ENCODE results near the gene WDR62. TPM values are rescaled to one million over a fixed set of nuclear protein-coding genes. Genes with fewer than 3 reads are reported as not detected.

Gene WDR62
- 1 to 10 TPM; 1.1 to 4.8 (median 3.5) TPM for total RNA-seq

DNA sequence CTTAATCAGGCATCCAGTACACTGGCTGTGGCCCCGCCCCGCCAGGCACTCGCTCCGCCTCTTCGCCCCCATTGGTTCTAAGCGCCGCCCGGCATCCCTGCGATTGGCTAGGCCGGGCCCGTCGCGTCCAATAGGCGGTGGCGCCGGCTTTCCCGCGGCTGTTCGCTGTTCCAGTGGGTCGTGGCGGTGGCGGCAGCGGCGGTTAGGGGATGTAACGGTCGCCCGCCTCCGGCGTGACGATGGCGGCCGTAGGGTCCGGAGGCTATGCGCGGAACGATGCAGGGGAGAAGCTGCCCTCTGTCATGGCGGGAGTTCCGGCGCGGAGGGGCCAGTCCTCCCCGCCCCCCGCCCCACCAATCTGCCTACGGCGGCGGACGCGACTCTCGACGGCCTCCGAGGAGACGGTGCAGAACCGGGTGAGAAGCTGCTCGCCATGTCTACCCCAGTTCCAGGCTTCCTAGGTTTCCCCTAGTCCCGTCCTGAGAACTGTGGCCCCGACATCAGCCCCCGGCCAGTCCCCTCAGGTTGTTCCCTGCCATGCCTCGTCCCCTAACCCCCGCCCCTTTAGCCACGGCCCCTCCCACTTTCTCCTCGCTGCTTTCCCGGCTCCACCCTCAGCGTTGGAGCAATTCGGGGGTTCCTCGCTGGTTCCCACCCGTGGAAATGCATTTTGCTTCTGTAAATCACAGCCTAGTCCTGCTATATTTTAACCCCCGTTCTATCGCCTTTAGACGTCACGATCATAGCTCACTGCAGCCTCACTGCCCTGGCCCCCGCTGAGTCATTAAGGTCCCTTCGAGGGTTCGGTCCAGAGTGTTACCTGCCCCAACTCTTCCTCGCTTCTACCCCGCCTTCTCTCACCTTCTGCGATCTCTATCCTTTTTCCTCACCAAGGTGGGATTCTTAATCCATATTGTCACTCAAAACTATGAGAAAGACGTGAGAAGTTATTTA, at the start of gene WDR62:
Gene WDR62 (plus strand): TSS at position 165 of the 954 bp plus-strand sequence. CDS start 75 bp downstream, at position 240.
- peak within 1 kb of the TSS; percentile 61 to 90 (median 70) for H3K4me3 ChIP-seq
- intact Hi-C loops (cut with DNase I): loop anchor here (10.0 kb wide), 1 partner anchor 60 kb away; the partner anchor contains the start of genes OVOL3, POLR2I and TBCB
- WGBS, 2 donors: 2% methylated on average over 20 to 43 of the region's 76 CpGs

DNA sequence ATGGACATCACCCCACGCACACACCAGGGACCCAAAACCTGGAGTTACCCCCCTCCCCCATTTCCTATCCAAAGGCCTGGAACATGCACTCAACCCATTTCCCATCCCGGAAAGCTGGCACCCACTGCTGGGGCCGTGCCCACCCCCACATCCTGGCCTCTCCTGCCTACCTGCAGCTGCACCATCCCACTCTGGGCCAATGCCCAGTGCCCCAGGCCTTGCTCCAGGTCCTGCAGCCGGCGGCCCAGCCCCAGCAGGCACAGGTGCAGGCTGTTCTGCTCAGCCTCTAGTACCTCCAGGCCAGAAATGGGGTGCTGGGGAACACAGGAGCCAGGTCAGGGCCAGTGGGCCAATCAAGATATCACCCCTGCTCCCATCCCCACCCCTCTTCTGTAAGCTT, 47.7 kb upstream of the WDR62 start:
- Histone ChIP-seq H3K4me3 (no peak overlapping the region), H3K4me1 (peaks cover 7 to 24% (median 10%) of the 10 kb centered on the region in 3 donors), H3K9me3 (no peaks in the 10 kb centered on the region), H3K27me3 (no peaks in the 10 kb centered on the region), H3K36me3 (peaks cover 0 to 12% (median 0%) of the 10 kb centered on the region in 3 donors), H3K27ac (no peak overlapping the region)
- 87 to 92% methylated on average over 4 to 5 of the region's 5 CpGs for WGBS, 2 donors
- no peak for TF ChIP-seq POLR2A (IDR thresholded peaks at IDR 0.05)
- TF ChIP-seq, protein P1, sequence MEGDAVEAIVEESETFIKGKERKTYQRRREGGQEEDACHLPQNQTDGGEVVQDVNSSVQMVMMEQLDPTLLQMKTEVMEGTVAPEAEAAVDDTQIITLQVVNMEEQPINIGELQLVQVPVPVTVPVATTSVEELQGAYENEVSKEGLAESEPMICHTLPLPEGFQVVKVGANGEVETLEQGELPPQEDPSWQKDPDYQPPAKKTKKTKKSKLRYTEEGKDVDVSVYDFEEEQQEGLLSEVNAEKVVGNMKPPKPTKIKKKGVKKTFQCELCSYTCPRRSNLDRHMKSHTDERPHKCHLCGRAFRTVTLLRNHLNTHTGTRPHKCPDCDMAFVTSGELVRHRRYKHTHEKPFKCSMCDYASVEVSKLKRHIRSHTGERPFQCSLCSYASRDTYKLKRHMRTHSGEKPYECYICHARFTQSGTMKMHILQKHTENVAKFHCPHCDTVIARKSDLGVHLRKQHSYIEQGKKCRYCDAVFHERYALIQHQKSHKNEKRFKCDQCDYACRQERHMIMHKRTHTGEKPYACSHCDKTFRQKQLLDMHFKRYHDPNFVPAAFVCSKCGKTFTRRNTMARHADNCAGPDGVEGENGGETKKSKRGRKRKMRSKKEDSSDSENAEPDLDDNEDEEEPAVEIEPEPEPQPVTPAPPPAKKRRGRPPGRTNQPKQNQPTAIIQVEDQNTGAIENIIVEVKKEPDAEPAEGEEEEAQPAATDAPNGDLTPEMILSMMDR (IDR thresholded peaks at IDR 0.05): no peak
- no peak for DNase-seq
- intact Hi-C loops (cut with DNase I): no loop called here

More for the DNA sequence above, at the start of gene WDR62:
- H3K27me3 ChIP-seq: no peaks in the 10 kb centered on the region
- peaks cover 12 to 30% (median 18%) of the 10 kb centered on the region in 3 donors for H3K4me1 ChIP-seq
- peak in 1 of 4 donors; percentile 12 for TF ChIP-seq POLR2A (IDR thresholded peaks at IDR 0.05)
- TF ChIP-seq, protein P1 (IDR thresholded peaks at IDR 0.05): peak in 1 of 6 experiments; percentile 4
- peak; percentile 89 for DNase-seq
- no peaks in the 10 kb centered on the region for H3K9me3 ChIP-seq
- peak within 1 kb of the TSS; percentile 94 to 99 (median 96) for H3K27ac ChIP-seq
- H3K36me3 ChIP-seq: no peaks in the 10 kb centered on the region

DNA sequence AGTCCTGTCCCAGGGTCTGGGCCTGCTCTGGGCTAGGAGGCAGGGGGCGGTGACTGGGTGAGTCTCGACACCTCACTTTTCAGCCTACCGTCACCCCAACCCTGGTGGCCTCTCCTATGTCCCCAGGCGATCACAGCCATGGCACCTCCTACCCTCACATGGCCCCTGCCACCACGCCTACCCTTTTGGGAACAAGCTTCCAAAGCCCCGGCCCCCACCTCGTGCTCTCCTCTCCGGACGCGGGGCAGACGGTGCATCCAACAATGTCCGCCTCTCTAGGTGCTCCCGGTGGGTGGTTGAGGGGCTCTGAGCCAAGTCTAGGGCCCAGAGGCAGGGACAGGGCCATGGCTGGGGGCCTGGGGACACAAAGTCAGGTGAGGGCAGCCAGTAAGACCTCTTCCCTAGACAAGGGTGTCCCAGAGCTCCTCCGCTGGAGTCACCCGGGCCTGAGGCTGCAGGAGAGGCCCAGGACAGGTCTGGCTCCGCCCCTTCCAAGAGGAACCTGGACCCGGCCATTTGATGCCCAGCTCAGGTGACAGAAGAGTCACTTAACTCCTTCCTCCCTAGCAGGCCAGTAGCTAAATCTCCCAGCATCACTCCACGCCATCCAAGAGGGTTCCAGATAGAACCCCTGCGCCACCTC, 46.2 kb upstream of the WDR62 start, which contains the start of gene SYNE4:
Gene SYNE4 (minus strand): TSS at position 478 of the 643 bp plus-strand sequence. CDS start 132 bp downstream, at position 346.
- H3K9me3 ChIP-seq: no peaks in the 10 kb centered on the region
- H3K27me3 ChIP-seq: no peaks in the 10 kb centered on the region
- TF ChIP-seq POLR2A (IDR thresholded peaks at IDR 0.05): no peak
- intact Hi-C loops (cut with DNase I): no loop called here
- H3K4me3 ChIP-seq: peak within 1 kb of the TSS; percentile 23 to 70 (median 47)
- H3K36me3 ChIP-seq: peaks cover 0 to 9% (median 0%) of the 10 kb centered on the region in 3 donors
- H3K27ac ChIP-seq: peak within 1 kb of the TSS; percentile 37 to 82 (median 78)
- DNase-seq: no peak
- 61 to 64% methylated on average over 4 to 10 of the region's 19 CpGs for WGBS, 2 donors
- peaks cover 10 to 32% (median 11%) of the 10 kb centered on the region in 3 donors for H3K4me1 ChIP-seq

DNA sequence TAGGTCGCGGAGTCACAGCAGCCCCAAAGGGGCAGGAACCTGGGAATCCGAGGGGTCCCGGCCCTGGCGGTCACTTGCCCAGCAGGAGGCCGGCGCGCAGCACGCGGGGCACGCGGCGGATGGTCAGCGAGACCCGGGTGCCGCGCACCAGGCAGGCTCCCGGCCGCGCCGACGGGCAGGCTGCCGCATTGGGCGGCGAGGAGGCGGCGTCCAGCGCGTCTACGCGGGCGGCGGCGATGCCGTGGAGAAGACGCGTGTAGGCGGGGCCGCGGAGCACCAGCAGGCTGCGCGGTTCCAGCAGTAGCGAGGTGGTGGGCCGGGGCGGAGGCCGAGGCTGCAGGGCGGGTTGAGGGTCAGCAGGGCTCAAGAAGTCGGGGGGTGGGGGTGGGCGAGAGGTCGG, 45.5 kb upstream of the WDR62 start:
- peak overlapping the region; percentile 23 to 70 (median 47) for H3K4me3 ChIP-seq
- intact Hi-C loops (cut with DNase I): no loop called here
- whole genome bisulfite sequencing, 2 donors: 10% methylated on average over 4 of the region's 50 CpGs; no CpG with 5 or more reads in 1 of the 2 donors
- peak overlapping the region; percentile 37 to 82 (median 78) for H3K27ac ChIP-seq
- no peaks in the 10 kb centered on the region for H3K27me3 ChIP-seq
- no peaks in the 10 kb centered on the region for H3K9me3 ChIP-seq
- peak in 2 of 4 donors; percentile 37 to 39 for TF ChIP-seq POLR2A (IDR thresholded peaks at IDR 0.05)
- TF ChIP-seq, protein P1 (IDR thresholded peaks at IDR 0.05): peak in 1 of 6 experiments; percentile 5
- peaks cover 13 to 37% (median 14%) of the 10 kb centered on the region in 3 donors for H3K4me1 ChIP-seq
- peaks cover 0 to under 1% (median 0%) of the 10 kb centered on the region in 3 donors for H3K36me3 ChIP-seq
- DNase-seq: no peak

DNA sequence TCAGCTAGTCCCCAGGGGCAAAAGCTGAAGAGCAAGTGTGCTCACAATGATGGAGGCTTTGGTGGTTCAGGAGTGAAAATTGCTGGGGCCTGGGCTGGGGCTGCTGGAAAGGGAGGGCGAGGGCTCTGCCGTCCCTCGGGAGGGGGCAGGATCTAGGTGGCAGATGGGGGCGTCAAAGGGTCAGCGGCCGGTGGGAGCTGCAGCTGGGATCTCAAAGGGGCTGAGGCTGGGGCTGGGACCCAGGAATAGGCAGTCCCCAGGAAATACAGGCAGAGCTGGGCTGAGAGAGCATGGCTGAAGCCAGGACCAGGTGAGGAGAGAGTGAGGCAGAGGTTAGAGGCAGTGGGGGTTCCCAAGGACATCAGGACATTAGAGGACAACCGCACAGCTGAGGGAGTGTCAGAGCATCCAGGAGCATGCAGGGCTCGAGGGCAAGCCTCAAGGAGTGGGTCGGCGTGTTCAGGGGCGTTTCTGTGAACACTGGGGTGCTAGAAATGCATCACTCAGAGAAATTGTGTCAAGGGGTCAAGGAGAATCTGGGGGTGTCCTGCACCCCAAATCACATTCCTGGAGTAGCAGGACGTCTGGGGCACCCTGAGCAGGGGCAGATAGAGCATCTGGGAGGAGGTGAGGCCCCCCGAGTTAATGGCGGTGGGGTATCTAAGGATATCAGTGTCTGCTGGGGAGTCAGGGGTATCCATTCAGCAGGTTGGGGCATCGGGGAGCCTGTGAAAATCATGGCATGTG, 44.9 kb upstream of the WDR62 start:
- intact Hi-C loops (cut with DNase I): no loop called here
- no peak for DNase-seq
- no peaks in the 10 kb centered on the region for H3K27me3 ChIP-seq
- H3K9me3 ChIP-seq: no peaks in the 10 kb centered on the region
- peak overlapping the region; percentile 23 to 70 (median 47) for H3K4me3 ChIP-seq
- peak overlapping the region; percentile 37 to 82 (median 78) for H3K27ac ChIP-seq
- WGBS, 2 donors: 47 to 63% methylated on average over 11 to 13 of the region's 15 CpGs
- H3K4me1 ChIP-seq: peaks cover 16 to 42% (median 18%) of the 10 kb centered on the region in 3 donors
- TF ChIP-seq POLR2A (IDR thresholded peaks at IDR 0.05): no peak
- TF ChIP-seq, protein P1 (IDR thresholded peaks at IDR 0.05): no peak
- H3K36me3 ChIP-seq: no peaks in the 10 kb centered on the region
